Progenitor cell of endocrine pancreas (in vitro differentiated cells): ENCODE measurements around the gene TDO2. TPM values are rescaled to one million over a fixed set of nuclear protein-coding genes. Genes with fewer than 3 reads are reported as not detected.

ENCODE experiments used
- DNase-seq: peaks from one replicate; pipeline ENCODE4 v3.0.0; 2021; ENCODE audit warnings: low spot score; ENCODE audit not compliant: unreplicated experiment
- H3K27ac Mint-ChIP-seq: 2 replicates; pipeline ENCODE4 v1.8.0; 2021; ENCODE audit warnings: mild to moderate bottlenecking, moderate library complexity, mixed read lengths
- H3K27me3 Mint-ChIP-seq: 2 replicates; pipeline ENCODE4 v1.8.0; 2021; ENCODE audit warnings: mixed read lengths
- H3K36me3 Mint-ChIP-seq: 2 replicates; pipeline ENCODE4 v1.8.0; 2022; ENCODE audit warnings: mixed read lengths; ENCODE audit not compliant: insufficient read depth
- H3K4me1 Mint-ChIP-seq: 2 replicates; pipeline ENCODE4 v1.8.0; 2021; ENCODE audit warnings: low read depth, mixed read lengths
- H3K4me3 Mint-ChIP-seq: 2 replicates; pipeline ENCODE4 v1.8.0; 2021; ENCODE audit warnings: low read depth, mild to moderate bottlenecking, moderate library complexity, mixed read lengths
- H3K9me3 Mint-ChIP-seq: 2 replicates; pipeline ENCODE4 v1.8.0; 2021; ENCODE audit warnings: low read depth, mixed read lengths
- CTCF ChIP-seq: fragments of 200-600 bp; sonication (generic); IDR thresholded peaks from one replicate; pipeline ENCODE4 v1.5.0; 2021; ENCODE audit warnings: antibody characterized with exemption, mild to moderate bottlenecking; ENCODE audit not compliant: unreplicated experiment
- total RNA-seq: library from RNA; stranded (reverse); gene quantifications from 2 replicates; pipeline ENCODE4 v1.2.1, GENCODE V29; 2021

Gene TDO2
- total RNA-seq, 1 donor from 2014 or later: 0.46 TPM

GRCh38 chr4:155943605-155944291 is 40.3 kb downstream of the TDO2 start:
- Mint-ChIP-seq H3K4me3 (no peak overlapping the region), H3K4me1 (peaks cover 7% of the 10 kb centered on the region), H3K27ac (no peak overlapping the region), H3K9me3 (no peaks in the 10 kb centered on the region), H3K36me3 (no peaks in the 10 kb centered on the region), H3K27me3 (no peaks in the 10 kb centered on the region)
- TF ChIP-seq CTCF: no peak
- DNase-seq: no peak

GRCh38 chr4:155944516-155944915 is 41.0 kb downstream of the TDO2 start:
- Mint-ChIP-seq H3K4me3 (no peak overlapping the region), H3K27me3 (no peaks in the 10 kb centered on the region), H3K4me1 (peaks cover 7% of the 10 kb centered on the region), H3K27ac (no peak overlapping the region), H3K36me3 (no peaks in the 10 kb centered on the region), H3K9me3 (no peaks in the 10 kb centered on the region)
- TF ChIP-seq CTCF: no peak
- no peak for DNase-seq

- H3K9me3 Mint-ChIP-seq: no peaks in the 10 kb centered on the region
- H3K27ac Mint-ChIP-seq: no peak overlapping the region
- no peak for DNase-seq
- no peak for TF ChIP-seq CTCF
- H3K4me3 Mint-ChIP-seq: no peak overlapping the region
- peaks cover 7% of the 10 kb centered on the region for H3K4me1 Mint-ChIP-seq
- no peaks in the 10 kb centered on the region for H3K36me3 Mint-ChIP-seq
- H3K27me3 Mint-ChIP-seq: no peaks in the 10 kb centered on the region
Observed at GRCh38 chr4:155946486-155946885, 43.0 kb downstream of the TDO2 start.

GRCh38 chr4:155948541-155948940 is 45.0 kb downstream of the TDO2 start:
- Mint-ChIP-seq H3K4me3 (no peak overlapping the region), H3K9me3 (no peaks in the 10 kb centered on the region), H3K27me3 (no peaks in the 10 kb centered on the region), H3K4me1 (peaks cover 8% of the 10 kb centered on the region), H3K36me3 (no peaks in the 10 kb centered on the region), H3K27ac (no peak overlapping the region)
- no peak for TF ChIP-seq CTCF
- DNase-seq: no peak

GRCh38 chr4:155950461-155950860 is 47.0 kb downstream of the TDO2 start:
- Mint-ChIP-seq H3K9me3 (no peaks in the 10 kb centered on the region), H3K27me3 (no peaks in the 10 kb centered on the region), H3K36me3 (no peaks in the 10 kb centered on the region), H3K27ac (no peak overlapping the region), H3K4me3 (no peak overlapping the region), H3K4me1 (peaks cover 7% of the 10 kb centered on the region)
- no peak for DNase-seq
- TF ChIP-seq CTCF: no peak
